ENCODE measurements around the gene UGT1A9.

DNA sequence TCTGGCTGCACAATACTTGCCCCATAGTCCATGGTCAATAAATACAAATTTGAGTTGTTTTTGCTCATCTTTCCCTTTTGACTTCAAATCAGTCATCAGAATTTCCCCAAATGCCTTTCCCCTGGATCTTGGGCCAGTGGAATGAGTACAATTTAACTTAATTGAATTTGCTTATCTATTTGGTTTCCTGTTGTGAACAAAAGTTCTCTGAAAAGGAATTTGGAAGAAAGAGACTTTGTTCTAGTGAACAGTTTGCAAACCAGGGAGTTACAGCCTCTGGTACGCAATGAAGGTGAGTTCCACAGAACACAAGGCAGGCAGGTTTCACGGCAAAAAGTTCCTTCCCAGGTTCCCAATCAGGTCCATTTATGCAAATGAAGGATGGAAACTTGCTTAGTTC is 87.2 kb downstream of the UGT1A9 start:
- TF ChIP-seq, protein P1, sequence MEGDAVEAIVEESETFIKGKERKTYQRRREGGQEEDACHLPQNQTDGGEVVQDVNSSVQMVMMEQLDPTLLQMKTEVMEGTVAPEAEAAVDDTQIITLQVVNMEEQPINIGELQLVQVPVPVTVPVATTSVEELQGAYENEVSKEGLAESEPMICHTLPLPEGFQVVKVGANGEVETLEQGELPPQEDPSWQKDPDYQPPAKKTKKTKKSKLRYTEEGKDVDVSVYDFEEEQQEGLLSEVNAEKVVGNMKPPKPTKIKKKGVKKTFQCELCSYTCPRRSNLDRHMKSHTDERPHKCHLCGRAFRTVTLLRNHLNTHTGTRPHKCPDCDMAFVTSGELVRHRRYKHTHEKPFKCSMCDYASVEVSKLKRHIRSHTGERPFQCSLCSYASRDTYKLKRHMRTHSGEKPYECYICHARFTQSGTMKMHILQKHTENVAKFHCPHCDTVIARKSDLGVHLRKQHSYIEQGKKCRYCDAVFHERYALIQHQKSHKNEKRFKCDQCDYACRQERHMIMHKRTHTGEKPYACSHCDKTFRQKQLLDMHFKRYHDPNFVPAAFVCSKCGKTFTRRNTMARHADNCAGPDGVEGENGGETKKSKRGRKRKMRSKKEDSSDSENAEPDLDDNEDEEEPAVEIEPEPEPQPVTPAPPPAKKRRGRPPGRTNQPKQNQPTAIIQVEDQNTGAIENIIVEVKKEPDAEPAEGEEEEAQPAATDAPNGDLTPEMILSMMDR (IDR thresholded peaks at IDR 0.05) = no peak
- no peak for TF ChIP-seq POLR2AphosphoS5 (IDR thresholded peaks at IDR 0.05)
- no peak for TF ChIP-seq POLR2A (IDR thresholded peaks at IDR 0.05)

All from prostate gland (tissue), 2 donors.